ENCODE data around the gene FASTKD3.

- no peak for TF ChIP-seq SMC3 (conservative IDR thresholded peaks at IDR 0.05; ENCODE audit: poor library complexity)
- TF ChIP-seq EZH2 (IDR thresholded peaks at IDR 0.05; ENCODE audit: borderline replicate concordance, insufficient read depth, low read length, poor library complexity, severe bottlenecking), result no peak
- TF ChIP-seq, protein P1, sequence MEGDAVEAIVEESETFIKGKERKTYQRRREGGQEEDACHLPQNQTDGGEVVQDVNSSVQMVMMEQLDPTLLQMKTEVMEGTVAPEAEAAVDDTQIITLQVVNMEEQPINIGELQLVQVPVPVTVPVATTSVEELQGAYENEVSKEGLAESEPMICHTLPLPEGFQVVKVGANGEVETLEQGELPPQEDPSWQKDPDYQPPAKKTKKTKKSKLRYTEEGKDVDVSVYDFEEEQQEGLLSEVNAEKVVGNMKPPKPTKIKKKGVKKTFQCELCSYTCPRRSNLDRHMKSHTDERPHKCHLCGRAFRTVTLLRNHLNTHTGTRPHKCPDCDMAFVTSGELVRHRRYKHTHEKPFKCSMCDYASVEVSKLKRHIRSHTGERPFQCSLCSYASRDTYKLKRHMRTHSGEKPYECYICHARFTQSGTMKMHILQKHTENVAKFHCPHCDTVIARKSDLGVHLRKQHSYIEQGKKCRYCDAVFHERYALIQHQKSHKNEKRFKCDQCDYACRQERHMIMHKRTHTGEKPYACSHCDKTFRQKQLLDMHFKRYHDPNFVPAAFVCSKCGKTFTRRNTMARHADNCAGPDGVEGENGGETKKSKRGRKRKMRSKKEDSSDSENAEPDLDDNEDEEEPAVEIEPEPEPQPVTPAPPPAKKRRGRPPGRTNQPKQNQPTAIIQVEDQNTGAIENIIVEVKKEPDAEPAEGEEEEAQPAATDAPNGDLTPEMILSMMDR (IDR thresholded peaks at IDR 0.05; ENCODE audit: poor library complexity, severe bottlenecking), result no peak
- TF ChIP-seq POLR2AphosphoS5 (IDR thresholded peaks at IDR 0.05), result no peak
These were observed 33.4 kb upstream of the FASTKD3 start for GRCh38 chr5:7902201-7902600.
